HL-60 (cell line): Measurements from ENCODE around the gene DKK3.

Source experiments
- GABPA ChIP-seq: IDR thresholded peaks from 2 replicates; pipeline ENCODE4 v1.6.1; 2012; ENCODE audit warnings: low read depth
- POLR2AphosphoS5 ChIP-seq: IDR thresholded peaks from 2 replicates; pipeline ENCODE4 v1.6.1; 2012; ENCODE audit warnings: low read depth
- TF ChIP-seq, protein P1 (sequence below): IDR thresholded peaks from one replicate; pipeline ENCODE4 v1.5.1; 2011; ENCODE audit warnings: low read length, control low read depth, inconsistent platforms; ENCODE audit not compliant: insufficient read depth
- TF ChIP-seq, protein P2 (sequence below): IDR thresholded peaks from 2 replicates; pipeline ENCODE4 v1.6.1; 2012; ENCODE audit warnings: low read depth; ENCODE audit not compliant: insufficient replicate concordance

DNA sequence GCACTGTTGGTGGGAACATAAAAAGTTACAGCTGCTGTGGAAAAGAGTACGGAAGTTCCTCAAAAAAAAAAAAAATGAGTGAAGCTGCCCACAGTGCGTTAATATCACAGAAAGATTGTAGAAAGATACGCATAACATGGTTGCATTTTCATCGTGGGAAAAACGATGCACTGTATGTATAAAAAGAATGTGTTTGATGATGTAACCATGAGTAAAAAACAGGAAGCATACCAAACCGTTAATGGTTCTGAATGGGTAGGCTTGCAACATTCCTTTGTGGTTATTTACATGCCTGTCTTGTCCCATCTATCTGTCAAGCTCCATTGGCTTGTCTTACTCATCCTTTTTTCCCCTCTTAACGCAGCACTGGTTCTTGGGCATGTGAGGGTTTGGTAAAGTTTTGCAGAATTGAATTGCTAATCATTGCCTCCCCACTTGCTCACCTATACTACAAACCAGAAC, 33.8 kb upstream of the DKK3 start:
- TF ChIP-seq, protein P1, sequence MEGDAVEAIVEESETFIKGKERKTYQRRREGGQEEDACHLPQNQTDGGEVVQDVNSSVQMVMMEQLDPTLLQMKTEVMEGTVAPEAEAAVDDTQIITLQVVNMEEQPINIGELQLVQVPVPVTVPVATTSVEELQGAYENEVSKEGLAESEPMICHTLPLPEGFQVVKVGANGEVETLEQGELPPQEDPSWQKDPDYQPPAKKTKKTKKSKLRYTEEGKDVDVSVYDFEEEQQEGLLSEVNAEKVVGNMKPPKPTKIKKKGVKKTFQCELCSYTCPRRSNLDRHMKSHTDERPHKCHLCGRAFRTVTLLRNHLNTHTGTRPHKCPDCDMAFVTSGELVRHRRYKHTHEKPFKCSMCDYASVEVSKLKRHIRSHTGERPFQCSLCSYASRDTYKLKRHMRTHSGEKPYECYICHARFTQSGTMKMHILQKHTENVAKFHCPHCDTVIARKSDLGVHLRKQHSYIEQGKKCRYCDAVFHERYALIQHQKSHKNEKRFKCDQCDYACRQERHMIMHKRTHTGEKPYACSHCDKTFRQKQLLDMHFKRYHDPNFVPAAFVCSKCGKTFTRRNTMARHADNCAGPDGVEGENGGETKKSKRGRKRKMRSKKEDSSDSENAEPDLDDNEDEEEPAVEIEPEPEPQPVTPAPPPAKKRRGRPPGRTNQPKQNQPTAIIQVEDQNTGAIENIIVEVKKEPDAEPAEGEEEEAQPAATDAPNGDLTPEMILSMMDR = no peak
- TF ChIP-seq POLR2AphosphoS5 = peak; percentile 42; the same call in 1 of the 2 replicates
- TF ChIP-seq, protein P2, sequence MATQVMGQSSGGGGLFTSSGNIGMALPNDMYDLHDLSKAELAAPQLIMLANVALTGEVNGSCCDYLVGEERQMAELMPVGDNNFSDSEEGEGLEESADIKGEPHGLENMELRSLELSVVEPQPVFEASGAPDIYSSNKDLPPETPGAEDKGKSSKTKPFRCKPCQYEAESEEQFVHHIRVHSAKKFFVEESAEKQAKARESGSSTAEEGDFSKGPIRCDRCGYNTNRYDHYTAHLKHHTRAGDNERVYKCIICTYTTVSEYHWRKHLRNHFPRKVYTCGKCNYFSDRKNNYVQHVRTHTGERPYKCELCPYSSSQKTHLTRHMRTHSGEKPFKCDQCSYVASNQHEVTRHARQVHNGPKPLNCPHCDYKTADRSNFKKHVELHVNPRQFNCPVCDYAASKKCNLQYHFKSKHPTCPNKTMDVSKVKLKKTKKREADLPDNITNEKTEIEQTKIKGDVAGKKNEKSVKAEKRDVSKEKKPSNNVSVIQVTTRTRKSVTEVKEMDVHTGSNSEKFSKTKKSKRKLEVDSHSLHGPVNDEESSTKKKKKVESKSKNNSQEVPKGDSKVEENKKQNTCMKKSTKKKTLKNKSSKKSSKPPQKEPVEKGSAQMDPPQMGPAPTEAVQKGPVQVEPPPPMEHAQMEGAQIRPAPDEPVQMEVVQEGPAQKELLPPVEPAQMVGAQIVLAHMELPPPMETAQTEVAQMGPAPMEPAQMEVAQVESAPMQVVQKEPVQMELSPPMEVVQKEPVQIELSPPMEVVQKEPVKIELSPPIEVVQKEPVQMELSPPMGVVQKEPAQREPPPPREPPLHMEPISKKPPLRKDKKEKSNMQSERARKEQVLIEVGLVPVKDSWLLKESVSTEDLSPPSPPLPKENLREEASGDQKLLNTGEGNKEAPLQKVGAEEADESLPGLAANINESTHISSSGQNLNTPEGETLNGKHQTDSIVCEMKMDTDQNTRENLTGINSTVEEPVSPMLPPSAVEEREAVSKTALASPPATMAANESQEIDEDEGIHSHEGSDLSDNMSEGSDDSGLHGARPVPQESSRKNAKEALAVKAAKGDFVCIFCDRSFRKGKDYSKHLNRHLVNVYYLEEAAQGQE = no peak
- no peak; the same call in 1 of the 2 replicates for TF ChIP-seq GABPA
